Loucy (cell line): ENCODE results near the gene SRD5A1.

Experiments
- CTCF ChIP-seq: fragments of 200-600 bp; sonication (generic); conservative IDR thresholded peaks from 2 replicates; pipeline ENCODE4 v1.5.1; 2014; ENCODE audit warnings: mild to moderate bottlenecking, antibody characterized with exemption, low read length
- EZH2phosphoT487 ChIP-seq: fragments of 200-600 bp; IDR thresholded peaks from 2 replicates; pipeline ENCODE4 v1.6.1; 2018; ENCODE audit warnings: antibody characterized with exemption, mild to moderate bottlenecking, moderate library complexity, borderline replicate concordance

GRCh38 chr5:6611334-6612256 lies 21.6 kb upstream of the SRD5A1 start:
- TF ChIP-seq CTCF (no peak), EZH2phosphoT487 (no peak)
